Suppressor macrophage treated with lipopolysaccharide for 1 hour (primary cell): Measurements from ENCODE around the gene FAM229A.

Experiments used
- DNase-seq, 3 donors: peaks; one replicate each; pipeline ENCODE4 v3.0.0-alpha.2; 2020 to 2022

The FAM229A gene

DNA sequence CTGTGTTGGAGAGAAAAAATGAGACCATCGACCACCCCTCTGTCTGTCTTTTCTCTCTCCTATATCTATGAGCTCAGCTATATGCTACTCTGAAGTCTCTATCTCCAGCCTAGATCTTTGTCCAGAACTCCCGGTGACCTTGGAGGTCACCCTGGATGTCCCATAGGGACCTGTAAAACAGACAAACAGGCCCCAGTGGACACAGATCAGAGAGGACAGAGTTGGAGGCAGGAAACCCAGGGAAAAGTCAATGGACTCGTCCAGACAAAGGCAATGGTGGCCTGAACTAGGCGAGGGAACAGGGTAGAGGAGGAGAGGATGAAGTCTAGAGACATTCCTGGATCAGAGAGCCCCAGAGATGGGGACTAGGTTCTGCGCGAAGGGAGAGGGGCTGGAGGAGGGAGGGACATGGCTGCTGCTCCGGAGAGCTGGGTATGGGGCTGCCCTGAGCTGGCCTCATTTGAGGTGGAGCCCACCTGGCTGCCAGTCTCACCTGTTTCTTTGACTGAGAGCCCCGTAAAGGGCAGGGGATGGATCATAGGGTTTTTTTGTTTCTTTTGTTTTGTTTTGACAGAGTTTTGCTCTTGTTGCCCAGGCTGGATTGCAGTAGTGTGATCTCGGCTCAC is 15.6 kb downstream of the FAM229A start:
- DNase-seq = no peak

DNA sequence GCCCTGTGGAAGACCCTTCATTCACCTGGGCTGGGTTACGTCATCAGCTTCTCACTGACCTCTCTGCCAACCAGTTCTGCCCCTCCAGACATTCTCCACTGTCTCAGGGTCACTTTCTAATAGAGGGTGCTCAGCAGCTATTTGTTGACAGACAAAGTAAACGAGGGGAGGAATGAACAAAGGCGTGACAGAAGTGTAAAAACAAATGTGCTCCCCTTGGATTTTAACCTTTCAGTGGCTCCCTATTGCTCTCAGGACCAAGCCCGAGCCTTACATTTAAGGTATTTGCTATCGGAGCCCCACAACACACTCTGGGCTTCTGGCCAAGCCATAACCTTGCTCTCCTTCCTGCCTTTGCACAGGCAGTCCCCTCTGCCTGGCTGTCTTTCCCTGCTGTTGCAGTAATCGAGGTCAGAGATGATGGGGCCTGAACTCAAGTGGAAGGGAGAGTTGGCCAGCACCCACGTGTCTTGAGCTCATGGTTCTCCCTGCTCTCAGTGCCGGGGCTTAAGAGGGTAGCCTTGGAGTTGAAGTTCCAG is 16.9 kb downstream of the FAM229A start:
- peak in 1 of 3 donors; percentile 44 for DNase-seq

DNA sequence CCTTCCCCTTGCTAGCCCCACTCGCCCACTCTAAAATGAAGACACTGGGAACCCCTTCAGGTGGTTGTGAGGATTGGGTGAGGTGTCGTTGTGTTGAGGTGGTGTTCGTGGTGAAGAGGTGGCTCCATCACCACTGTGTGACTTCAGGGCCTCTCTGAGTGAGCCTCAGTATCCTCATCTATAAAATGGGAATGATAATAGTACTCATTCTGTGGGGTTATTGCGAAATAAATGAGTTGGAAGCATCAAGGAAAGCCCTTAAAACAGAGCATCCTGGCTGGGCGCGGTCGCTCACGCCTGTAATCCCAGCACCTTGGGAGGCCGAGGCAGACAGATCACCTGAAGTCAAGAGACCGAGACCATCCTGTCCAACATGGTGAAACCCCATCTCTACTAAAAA is 19.6 kb downstream of the FAM229A start:
- no peak for DNase-seq

DNA sequence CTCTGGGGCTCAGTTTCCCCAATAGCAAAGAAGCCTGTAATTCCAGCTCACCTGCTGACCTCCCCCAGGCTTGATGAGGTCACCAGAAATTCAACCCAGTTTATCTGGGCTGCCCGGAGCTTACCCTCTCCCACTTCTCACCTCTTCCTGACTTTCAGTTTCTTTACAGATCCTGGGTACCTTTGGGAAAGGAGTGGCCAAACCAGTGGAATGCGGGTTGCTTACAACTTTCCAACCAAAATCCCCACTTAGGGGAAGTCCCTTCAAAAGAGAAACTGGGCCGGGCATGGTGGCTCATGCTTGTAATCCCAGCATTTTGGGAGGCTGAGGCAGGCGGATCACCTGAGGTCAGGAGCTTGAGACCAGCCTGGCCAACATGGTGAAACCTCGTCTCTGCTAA is 20.3 kb downstream of the FAM229A start:
- DNase-seq = peak; percentile 67 to 82 (median 79)

DNA sequence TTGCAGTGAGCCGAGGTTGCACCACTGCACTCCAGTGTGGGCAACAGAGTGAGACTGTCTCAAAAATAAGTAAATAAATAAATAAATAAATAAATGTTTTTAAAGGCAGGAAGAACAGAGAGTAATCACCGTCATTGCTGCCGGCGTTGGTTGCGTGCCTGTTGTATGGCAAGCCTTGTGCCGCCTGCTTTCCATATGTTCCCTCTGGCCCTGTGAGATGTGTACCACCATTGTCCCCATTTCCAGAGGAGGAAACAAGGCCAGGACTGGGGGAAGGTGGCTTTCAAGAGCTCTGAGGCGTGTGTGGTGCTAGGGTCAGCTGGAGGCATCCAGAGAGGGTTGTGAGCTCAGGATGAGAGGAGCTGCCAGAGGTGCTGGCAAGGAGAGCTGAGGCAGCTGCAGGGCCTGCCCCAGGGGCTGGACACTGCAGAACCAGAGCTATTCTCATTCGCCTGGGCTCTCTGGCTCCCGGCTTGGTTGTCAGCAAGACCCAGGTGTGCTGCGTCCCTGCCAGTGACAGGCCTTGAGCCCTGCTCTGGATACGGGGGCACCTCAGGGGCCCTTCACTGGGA is 21.0 kb downstream of the FAM229A start:
- no peak for DNase-seq

DNA sequence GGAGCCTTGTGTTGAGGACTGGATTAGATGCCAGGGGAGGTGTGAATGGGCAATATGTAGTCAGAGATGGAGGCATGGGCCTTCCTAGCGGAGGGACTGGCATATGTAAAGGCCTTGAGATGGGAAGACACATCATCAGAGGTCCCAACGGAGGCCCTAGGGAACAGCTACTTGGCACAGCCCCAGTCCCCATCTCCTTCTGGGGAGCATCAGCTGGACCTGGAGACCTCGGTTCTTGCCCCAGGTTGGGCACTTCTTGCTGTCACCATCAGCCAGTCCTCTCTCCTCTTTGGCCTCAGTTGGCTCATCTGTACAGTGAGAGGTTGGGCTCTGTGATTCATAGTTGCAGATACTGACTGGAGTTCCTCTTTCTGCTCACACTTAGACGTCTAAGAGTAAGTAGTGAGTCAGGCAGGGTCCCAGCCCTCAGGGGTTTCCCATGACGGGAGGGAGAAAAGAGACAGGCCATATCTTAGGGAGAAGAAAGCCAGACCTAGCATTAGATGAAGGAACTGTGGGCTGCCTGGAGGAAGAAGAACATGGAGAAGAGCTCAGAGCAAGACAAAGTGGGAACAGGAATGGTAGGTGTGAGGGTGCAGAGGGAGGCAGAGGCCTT is 22.8 kb downstream of the FAM229A start:
- DNase-seq = peak; percentile 95 to 99 (median 97)

DNA sequence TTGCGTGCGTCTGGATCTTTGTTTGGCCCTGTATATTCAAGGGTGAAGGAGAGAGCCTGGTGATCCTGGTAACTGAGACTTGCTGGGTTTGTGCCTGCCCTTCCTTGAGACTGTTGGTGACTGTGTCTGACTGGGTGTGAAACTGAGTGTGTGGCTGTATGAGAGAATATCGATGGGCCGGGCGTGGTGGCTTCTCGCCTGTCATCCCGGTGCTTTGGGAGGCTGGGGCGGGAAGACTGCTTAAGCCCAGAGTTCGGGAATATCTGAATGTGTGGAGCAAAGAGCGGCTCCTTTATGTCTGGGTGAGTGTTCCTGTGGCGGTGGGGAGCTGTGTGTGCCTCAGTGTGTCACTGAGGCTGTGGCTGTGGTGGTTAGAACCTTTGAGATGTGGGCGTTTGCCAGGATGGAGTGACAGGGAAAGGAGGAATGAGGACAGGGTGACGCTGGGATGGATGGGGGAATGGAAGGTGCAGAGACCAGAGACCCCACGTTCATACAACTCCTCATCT is 23.6 kb downstream of the FAM229A start:
- no peak for DNase-seq

DNA sequence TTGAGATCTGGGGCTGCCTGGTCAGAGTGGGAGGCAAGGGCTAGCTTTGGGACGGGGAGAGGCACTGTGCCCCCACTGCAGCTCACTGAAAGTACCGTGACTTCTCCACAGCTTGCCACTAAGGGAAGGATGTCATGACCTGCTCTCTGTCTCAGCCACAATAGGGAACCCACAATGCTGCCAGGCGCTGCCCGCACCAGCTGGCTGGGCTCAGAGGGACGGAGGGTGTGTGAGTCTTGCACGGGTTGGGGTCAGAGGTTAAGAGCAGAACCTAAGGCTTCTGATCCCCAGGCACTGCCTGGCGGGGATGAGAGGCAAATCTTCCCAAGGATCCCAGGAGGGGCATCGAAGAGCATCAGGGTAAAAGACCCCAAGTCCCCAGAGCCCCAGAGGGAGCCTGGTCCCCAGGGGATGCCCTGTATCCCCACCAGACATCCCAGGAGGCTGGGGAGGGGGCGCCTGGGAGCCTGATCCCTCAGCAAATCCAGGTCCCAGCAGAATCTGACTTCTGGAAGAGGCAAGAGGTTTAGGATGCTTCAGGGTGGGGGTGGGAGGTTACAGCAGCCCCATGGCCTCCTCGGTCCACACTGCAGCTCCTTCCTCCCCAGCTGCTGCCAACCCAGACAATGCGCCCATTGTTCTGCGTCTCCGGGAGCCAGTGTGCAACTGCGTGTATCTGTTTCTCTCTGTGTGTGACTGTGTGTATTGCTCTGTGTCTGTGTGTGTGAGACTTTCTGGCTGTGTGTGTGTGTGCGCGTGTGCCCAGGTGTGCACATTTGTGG is 24.2 kb downstream of the FAM229A start:
- peak; percentile 83 for DNase-seq

DNA sequence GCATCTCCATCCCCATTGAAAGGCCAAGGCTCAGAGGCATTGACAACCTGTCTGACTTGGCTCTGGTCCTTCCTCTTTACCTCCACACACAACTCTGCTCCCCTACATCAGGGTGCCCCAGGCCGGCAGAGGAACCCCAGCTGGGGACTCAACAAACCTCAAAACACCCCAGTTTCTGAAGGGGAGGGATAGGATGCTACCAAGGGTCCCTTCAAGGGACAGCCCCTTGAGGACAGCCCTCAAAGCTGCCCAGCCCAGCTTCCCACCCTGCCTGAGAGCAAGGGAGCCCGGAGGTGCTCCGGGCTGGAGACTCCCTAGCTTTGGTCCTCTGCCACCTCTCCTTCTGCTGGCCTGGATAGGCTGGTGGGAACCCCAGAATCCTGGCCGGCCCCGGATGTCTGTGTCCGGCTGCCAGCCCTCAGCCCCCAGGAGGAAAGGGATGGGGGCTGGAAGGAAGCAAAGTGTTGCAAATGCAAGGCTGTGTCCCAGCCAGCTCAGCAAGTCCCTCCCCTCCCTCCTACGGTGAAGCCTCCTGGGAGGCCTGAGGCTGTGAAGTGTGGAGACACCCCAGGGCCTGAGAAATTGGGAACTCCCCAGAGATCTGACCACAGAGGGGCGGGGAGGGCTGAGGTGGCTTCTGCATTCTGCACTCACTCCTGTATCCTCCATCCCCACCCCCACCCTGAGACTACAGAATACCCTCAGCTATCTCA is 25.2 kb downstream of the FAM229A start:
- DNase-seq = peak; percentile 95 to 96 (median 95)

DNA sequence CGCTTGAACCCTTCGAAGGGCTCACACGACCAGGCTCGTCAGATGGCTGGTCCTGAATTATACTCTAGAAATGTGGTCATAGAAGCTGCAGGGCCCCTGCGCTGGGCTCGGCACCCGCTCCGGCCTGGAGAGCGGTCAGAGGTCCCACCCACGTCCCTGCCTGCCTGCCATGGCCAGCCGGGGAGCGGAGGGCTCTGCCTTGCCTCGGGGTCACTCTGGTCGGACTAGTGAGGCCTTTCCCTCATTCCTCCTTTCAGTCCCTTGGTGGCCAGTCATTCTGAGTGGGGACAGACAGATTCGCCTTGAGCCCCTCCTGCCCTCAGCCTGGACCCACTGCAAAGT is 25.7 kb downstream of the FAM229A start:
- DNase-seq = no peak

DNA sequence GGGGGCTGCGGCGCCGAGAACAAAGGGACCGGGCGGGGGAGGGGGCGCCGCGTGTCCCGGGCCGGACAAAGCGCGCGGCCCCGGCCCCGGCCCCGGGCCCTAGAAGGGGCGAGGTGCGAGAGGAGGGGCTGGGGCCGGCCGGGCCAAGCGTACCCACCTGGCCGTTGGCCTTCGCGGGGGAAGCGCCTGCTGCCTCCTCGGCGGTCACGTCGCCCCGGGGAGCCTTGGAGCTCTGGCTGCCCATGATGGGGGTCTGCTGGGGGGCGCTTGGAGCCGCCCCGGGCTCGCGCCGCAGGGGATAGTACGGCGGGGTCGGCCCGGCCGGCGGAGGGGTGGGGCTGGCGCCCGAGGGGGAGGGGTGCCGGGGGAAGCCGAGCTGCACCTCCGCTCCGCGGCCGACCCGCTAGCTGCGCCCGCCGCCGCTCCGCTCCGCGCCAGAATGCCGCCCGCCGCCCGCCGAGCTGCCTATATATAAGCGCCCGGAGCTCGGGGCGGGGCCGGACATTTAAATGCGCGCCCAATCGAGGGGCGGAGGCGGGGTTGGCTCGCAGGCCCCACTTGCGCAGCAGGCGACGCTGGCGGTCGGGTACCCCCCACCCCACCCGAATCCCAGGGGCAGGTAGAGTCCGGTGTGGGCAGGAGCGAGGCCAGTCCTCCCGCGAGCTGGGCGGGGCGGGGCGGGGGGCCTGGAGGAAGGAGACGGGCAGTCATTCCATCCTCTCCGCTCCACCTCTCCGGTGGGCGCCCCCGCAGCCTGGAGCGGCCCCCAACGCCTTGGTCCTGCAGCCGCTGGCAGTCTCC is 26.3 kb downstream of the FAM229A start, which contains the start of gene MARCKSL1:
TSS of gene MARCKSL1 (minus strand) at position 444 of the 801 bp plus-strand sequence. CDS start at position 244, 200 bp downstream.
- DNase-seq = peak; percentile 72 to 90 (median 81)

DNA sequence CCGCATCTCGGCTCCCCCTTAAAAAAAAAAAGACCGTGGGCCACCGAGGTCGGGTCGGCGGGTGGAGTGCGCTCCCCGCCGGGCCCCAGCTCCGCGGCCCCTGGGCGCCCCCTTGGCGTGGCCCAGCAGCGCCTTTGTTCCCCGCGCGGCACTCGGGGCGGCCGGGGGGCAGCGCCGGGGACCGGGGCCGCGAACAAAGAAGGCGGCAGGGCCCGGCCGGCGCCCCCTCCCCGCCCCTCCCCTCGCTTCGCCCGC is 26.8 kb downstream of the FAM229A start:
- DNase-seq = no peak

DNA sequence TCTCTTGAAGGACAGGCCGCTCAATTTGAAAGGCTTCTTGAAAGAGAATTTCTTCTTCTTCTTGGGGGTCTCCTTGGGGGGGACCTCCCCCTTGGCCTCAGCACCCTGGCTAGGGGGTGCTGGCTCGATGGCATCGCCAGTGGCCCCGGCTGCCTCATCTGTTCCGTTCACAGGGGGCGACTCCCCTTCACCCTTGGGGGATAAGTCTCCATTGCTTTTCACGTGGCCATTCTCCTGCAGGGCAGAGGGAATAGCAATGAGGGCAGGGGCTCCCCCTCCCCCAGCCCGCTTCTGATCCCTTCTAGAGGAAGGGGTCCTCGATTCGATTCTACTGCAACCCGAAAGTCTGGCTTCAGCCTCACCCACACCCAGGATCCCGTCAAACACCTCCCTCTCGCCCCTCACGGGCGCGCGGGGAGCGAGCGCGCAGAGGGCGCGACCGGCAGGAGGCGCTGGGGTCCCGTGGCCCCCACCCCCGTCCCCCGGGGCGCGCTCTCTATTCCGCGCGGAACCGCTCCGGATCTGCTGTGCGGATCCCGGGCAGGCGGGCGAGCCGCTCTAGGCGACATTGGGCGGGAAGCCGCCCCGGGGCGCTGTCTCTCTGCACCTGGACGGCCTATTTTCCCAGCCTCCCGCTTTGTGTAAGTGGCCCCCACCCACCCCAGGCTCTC is 27.3 kb downstream of the FAM229A start:
- peak; percentile 69 to 89 (median 77) for DNase-seq

DNA sequence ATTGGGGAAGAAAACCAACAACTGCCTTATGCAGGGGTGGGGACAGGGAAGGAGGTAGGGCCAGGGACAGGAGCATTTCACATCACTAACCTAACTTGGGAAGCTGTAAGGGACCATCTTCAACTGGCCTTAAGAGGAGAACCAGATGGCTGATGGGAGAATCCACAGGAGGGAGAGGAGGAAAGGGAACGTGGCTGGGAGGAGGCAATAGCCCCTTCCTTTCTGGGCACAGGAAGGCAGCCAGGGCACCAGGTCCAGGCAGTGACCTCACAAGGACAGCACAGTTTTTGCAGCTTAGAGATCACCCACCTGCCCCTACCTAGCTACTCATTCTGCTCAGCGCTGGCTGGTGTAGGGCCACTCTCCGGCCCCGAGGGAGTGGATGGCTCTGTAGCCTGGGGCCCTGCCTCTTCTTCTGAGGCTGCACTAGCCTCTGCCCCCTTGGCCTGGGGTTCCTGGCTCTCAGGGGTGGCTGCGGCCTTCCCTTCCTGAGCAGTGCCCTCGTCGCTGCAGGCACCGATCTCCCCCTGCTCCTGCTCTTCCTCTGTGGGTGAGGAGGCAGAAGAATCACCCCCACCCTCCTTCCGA is 27.9 kb downstream of the FAM229A start:
- no peak for DNase-seq

DNA sequence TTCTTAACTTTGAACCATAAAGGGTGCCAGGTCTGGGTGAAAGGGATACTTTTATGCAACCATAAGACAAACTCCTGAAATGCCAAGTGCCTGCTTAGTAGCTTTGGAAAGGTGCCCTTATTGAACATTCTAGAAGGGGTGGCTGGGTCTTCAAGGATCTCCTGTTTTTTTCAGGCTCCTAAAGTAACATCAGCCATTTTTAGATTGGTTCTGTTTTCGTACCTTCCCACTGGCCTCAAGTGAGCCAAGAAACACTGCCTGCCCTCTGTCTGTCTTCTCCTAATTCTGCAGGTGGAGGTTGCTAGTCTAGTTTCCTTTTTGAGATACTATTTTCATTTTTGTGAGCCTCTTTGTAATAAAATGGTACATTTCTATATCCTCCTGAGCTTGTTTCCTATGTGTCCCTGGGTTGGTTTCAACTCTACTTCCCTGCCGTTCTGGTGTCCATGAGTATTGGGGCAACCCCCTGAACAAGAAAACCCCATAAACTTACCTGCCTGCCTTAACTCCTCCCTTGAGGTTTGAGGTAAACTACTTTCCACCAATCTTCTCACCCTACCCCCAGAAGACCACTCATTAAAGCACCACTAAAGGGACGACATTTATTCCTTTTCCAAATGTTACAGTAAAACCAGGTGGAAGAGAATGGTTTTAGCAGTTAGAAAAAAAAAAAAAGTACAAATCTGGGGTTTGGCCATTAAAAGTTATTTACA is 28.9 kb downstream of the FAM229A start:
- DNase-seq = no peak

DNA sequence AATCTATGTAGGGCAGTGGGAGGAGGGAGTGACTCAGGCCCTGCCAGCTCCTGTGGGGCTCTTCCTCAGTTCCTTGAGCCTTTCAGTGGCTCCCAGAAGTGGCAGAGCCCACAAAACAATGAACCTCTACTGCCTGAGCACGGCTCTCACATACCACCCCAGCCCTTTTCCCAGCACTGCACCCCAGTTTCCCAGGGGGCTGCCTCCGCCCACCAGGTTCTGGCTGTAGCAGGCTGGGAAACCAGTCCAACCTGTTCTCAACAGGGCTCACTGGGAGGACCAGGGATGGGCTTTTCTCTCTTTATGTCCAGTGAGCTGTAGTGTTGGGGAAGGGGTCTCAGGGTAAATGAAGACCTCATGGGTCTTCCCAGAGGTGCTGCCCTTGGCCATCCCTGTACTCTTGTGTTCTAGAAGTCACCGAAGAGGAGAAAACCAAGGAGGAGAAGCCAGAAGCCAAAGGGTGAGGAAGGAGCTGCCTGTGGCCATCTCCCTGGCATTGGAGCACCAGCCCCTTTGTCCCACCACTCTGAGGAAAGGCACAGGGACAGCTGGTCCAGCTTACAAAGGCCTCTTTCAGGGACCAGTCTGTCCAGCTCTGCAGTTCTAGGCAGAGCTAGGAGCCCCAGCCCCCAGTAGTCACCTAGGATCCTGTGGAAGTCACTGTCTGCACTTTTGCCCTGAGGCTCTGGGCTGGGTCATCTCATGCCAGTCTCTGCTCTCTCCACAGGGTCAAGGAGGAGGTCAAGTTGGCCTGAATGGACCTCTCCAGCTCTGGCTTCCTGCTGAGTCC is 29.8 kb downstream of the FAM229A start:
- DNase-seq = no peak

DNA sequence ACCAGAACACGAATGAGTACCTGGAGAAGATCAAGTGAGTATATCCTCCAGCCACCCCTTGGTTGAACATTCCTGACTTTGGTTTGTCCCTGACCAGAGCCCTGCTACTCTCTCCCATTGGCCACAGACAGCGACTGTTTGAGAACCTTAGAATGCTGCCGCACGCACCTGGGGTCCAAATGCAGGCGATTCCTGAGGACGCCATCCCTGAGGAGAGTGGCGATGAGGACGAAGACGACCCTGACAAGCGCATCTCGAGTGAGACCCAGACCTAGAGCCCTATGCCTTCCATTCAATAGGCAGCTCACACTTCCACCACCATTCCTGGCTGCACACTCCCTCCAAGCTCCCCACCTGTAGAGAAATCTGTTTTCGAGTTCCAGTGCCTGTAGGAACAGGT is 30.7 kb downstream of the FAM229A start:
- no peak for DNase-seq

DNA sequence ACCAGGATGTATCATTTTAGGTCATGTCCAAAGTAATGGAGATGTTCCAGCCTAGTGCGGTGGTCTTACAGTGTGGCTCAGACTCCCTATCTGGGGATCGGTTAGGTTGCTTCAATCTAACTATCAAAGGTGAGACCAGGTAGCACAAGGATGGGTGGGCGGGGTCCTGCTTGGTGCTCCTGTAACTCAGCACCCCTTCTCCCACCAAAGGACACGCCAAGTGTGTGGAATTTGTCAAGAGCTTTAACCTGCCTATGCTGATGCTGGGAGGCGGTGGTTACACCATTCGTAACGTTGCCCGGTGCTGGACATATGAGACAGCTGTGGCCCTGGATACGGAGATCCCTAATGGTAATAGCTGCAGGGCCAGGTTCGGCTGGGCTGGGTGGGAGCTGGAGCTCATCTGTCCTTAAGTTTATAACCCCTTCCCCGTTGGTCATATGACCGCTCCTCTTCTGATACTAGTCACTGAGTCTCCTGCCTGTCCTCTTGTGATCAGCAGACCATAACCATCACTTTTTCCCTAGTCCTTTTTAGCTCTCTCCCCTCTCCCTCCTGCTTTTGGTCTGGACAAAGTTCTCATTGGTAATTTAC is 31.6 kb downstream of the FAM229A start:
- DNase-seq = no peak

DNA sequence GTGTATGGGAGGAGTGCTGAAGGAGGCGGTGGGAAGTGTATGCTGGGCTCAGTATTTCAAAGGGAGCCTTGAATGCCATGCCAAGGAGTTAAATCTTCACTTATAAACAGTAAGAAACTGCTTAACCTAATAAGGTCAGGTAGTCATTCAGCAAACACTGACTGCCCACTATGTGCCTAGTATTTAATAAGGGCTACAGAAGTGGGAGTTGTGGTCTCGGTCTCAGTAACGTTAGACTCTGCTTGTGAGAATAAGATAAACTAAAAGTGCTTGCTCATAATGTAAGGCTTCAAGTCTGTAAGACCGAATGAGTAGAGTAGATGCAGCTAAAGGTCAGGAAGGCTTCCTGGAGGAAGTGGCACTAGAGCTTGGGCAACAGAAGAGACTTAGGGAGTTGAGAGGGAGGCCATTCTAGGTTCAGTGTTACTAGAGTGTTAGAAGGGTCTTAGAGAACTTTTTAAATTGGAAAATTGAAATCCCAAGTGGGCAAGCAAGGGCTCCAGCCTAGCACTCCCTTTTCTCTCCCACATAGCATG is 32.3 kb downstream of the FAM229A start:
- DNase-seq = no peak
